GM23338 (cell line): ENCODE measurements around the gene THRA. TPM values are rescaled to one million over a fixed set of nuclear protein-coding genes. Genes with fewer than 3 reads are reported as not detected.

ENCODE experiments used
- ATAC-seq: fragments of 200-7000 bp; cut with Tn5 transposase; 3 replicates; pipeline ENCODE4 v1.9.1; 2020
- DNase-seq: peaks from one replicate; pipeline ENCODE4 v3.0.0-alpha.2; 2015; ENCODE audit warnings: low spot score
- H2AFZ ChIP-seq: fragments of 200-600 bp; sonication (generic); 2 replicates; pipeline ENCODE4 v1.8.0; 2016; ENCODE audit warnings: antibody characterized with exemption, mild to moderate bottlenecking, moderate library complexity
- H3F3A ChIP-seq: fragments of 200-600 bp; sonication (generic); replicated peaks from 2 replicates; pipeline ENCODE4 v1.8.0; 2017; ENCODE audit warnings: antibody characterized with exemption, mixed run types, low read depth
- H3K27ac ChIP-seq: fragments of 200-600 bp; sonication (generic); 2 replicates; pipeline ENCODE4 v1.6.1; 2016; ENCODE audit warnings: low read depth
- H3K27me3 ChIP-seq: fragments of 200-600 bp; sonication (generic); 2 replicates; pipeline ENCODE4 v1.8.0; 2016; ENCODE audit warnings: mild to moderate bottlenecking, mixed run types, moderate library complexity; ENCODE audit not compliant: insufficient read depth
- H3K36me3 ChIP-seq: fragments of 200-600 bp; sonication (generic); 2 replicates; pipeline ENCODE4 v1.8.0; 2016; ENCODE audit warnings: mild to moderate bottlenecking; ENCODE audit not compliant: insufficient read depth
- H3K4me1 ChIP-seq: fragments of 200-600 bp; sonication (generic); 2 replicates; pipeline ENCODE4 v1.8.0; 2016; ENCODE audit warnings: mild to moderate bottlenecking, moderate library complexity; ENCODE audit not compliant: insufficient read depth
- H3K4me2 ChIP-seq: fragments of 200-600 bp; sonication (generic); 2 replicates; pipeline ENCODE4 v1.7.1; 2017; ENCODE audit warnings: mixed run types
- H3K4me3 ChIP-seq: fragments of 200-600 bp; sonication (generic); 2 replicates; pipeline ENCODE4 v1.6.1; 2016; ENCODE audit warnings: mixed run types
- H3K79me2 ChIP-seq: fragments of 200-600 bp; sonication (generic); replicated peaks from 2 replicates; pipeline ENCODE4 v1.8.0; 2017; ENCODE audit warnings: mild to moderate bottlenecking; ENCODE audit not compliant: insufficient read depth
- H3K9me2 ChIP-seq: fragments of 200-600 bp; sonication (generic); 2 replicates; pipeline ENCODE4 v1.8.0; 2017; ENCODE audit not compliant: insufficient read depth
- H4K20me1 ChIP-seq: fragments of 200-600 bp; sonication (generic); replicated peaks from 2 replicates; pipeline ENCODE4 v1.8.0; 2017; ENCODE audit warnings: mild to moderate bottlenecking; ENCODE audit not compliant: insufficient read depth
- H3K27ac Mint-ChIP-seq: 2 replicates; pipeline ENCODE4 v1.8.0; 2020; ENCODE audit warnings: inconsistent platforms, mild to moderate bottlenecking, moderate library complexity, mixed read lengths
- H3K27me3 Mint-ChIP-seq: 3 replicates; pipeline ENCODE4 v1.8.0; 2022; ENCODE audit warnings: low read depth, mild to moderate bottlenecking, moderate library complexity, mixed read lengths, inconsistent platforms; ENCODE audit not compliant: insufficient read depth, poor library complexity
- H3K36me3 Mint-ChIP-seq: 3 replicates; pipeline ENCODE4 v1.8.0; 2021; ENCODE audit warnings: low read depth, mild to moderate bottlenecking, inconsistent platforms, moderate library complexity, mixed read lengths
- H3K4me1 Mint-ChIP-seq: 3 replicates; pipeline ENCODE4 v1.8.0; 2020; ENCODE audit warnings: mild to moderate bottlenecking, inconsistent platforms, mixed read lengths
- H3K4me3 Mint-ChIP-seq: 3 replicates; pipeline ENCODE4 v1.8.0; 2021; ENCODE audit warnings: moderate library complexity, mild to moderate bottlenecking, inconsistent platforms, mixed read lengths
- H3K9me3 Mint-ChIP-seq: 3 replicates; pipeline ENCODE4 v1.8.0; 2020; ENCODE audit warnings: moderate library complexity, mild to moderate bottlenecking, inconsistent platforms, mixed read lengths
- NANOG ChIP-seq: IDR thresholded peaks from 2 replicates; pipeline ENCODE4 v1.6.1; 2016; ENCODE audit warnings: antibody characterized with exemption, borderline replicate concordance
- polyA plus RNA-seq: library from polyadenylated mRNA; unstranded; fragments of >200 nt; fragmentation: Nextera tagmentation; extraction: Ambion mirVana; gene quantifications from 2 replicates; pipeline ENCODE4 v1.2.1, GENCODE V29; 2016
- total RNA-seq: library from RNA; depleted of rRNA; stranded (reverse); fragments of >200 nt; shearing (Covaris generic); gene quantifications from 2 replicates; pipeline ENCODE4 v1.2.3, GENCODE V29; 2014
- TF ChIP-seq, protein P1 (sequence below): IDR thresholded peaks from 2 replicates; pipeline ENCODE4 v1.6.1; 2016; ENCODE audit warnings: antibody characterized with exemption
- TF ChIP-seq, protein P2 (sequence below), 2 experiments: fragments of 200-600 bp in 1 of 2; sonication (generic) in 1 of 2; conservative IDR thresholded peaks; 2 replicates each; pipeline versions ENCODE4 v1.5.1 to v1.6.1; 2016 to 2017; ENCODE audit warnings: antibody characterized with exemption in 2 of 2, low read depth in 2 of 2, mild to moderate bottlenecking in 2 of 2, moderate library complexity in 1 of 2
- TF ChIP-seq, protein P3 (sequence below): fragments of 250-450 bp; sonication (Bioruptor Pico); IDR thresholded peaks from 2 replicates; pipeline ENCODE4 v1.5.0; 2020; ENCODE audit warnings: mild to moderate bottlenecking, moderate library complexity

THRA gene
- total and polyA plus RNA-seq, 2 experiments from 2014 or later = 3.4 to 10.5 TPM

DNA sequence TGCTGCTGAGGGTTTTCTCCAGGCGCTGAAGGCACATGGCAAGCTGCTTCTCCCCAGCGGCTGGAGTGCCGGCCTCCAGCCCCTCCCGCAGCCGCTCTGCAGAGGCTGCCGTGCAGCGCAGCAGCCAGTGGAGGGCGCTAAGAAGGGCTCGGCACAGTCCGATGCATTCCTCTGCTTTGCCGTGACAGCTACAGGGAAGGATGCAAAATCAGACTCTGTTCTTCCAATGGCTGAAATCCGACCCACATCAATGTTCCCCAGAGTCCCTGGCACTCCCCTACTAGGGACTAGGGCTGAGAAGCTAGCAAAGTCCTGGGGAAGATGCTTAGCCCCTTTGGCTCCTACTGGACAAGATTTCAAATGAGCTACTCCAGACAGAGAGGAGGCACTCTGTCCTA is 27.6 kb upstream of the THRA start:
- Histone ChIP-seq H3K4me1 (peaks cover 15% of the 10 kb centered on the region), H3F3A (peaks cover 9% of the 10 kb centered on the region; the same call in 1 of the 2 replicates), H3K9me2 (no peaks in the 10 kb centered on the region), H3K4me3 (no peak overlapping the region), H3K36me3 (peaks cover 9% of the 10 kb centered on the region; the same call in 1 of the 2 replicates), H3K79me2 (no peaks in the 10 kb centered on the region), H3K27me3 (no peaks in the 10 kb centered on the region), H4K20me1 (0 out of 2 replicates have a peak, but pooled peaks cover 2% of the 10 kb centered on the region), H3K27ac (0 out of 2 replicates have a peak overlapping the region, but pooled peaks have one; percentile 72), H3K4me2 (no peak overlapping the region), H2AFZ (no peak overlapping the region)
- no peak overlapping the region for H3K4me3 Mint-ChIP-seq
- H3K9me3 Mint-ChIP-seq = no peaks in the 10 kb centered on the region
- TF ChIP-seq NANOG = no peak
- TF ChIP-seq, protein P1, sequence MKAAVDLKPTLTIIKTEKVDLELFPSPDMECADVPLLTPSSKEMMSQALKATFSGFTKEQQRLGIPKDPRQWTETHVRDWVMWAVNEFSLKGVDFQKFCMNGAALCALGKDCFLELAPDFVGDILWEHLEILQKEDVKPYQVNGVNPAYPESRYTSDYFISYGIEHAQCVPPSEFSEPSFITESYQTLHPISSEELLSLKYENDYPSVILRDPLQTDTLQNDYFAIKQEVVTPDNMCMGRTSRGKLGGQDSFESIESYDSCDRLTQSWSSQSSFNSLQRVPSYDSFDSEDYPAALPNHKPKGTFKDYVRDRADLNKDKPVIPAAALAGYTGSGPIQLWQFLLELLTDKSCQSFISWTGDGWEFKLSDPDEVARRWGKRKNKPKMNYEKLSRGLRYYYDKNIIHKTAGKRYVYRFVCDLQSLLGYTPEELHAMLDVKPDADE = no peak
- TF ChIP-seq, protein P2, sequence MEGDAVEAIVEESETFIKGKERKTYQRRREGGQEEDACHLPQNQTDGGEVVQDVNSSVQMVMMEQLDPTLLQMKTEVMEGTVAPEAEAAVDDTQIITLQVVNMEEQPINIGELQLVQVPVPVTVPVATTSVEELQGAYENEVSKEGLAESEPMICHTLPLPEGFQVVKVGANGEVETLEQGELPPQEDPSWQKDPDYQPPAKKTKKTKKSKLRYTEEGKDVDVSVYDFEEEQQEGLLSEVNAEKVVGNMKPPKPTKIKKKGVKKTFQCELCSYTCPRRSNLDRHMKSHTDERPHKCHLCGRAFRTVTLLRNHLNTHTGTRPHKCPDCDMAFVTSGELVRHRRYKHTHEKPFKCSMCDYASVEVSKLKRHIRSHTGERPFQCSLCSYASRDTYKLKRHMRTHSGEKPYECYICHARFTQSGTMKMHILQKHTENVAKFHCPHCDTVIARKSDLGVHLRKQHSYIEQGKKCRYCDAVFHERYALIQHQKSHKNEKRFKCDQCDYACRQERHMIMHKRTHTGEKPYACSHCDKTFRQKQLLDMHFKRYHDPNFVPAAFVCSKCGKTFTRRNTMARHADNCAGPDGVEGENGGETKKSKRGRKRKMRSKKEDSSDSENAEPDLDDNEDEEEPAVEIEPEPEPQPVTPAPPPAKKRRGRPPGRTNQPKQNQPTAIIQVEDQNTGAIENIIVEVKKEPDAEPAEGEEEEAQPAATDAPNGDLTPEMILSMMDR (conservative IDR thresholded peaks at IDR 0.05; ENCODE audit: low read depth in 2 of 2) = peak; percentile 87 to 96
- H3K27me3 Mint-ChIP-seq = peaks cover 4% of the 10 kb centered on the region
- ATAC-seq = peak; percentile 95
- peaks cover 35% of the 10 kb centered on the region for H3K36me3 Mint-ChIP-seq
- H3K27ac Mint-ChIP-seq = no peak overlapping the region
- peaks cover 21% of the 10 kb centered on the region for H3K4me1 Mint-ChIP-seq
- DNase-seq = peak; percentile 90

DNA sequence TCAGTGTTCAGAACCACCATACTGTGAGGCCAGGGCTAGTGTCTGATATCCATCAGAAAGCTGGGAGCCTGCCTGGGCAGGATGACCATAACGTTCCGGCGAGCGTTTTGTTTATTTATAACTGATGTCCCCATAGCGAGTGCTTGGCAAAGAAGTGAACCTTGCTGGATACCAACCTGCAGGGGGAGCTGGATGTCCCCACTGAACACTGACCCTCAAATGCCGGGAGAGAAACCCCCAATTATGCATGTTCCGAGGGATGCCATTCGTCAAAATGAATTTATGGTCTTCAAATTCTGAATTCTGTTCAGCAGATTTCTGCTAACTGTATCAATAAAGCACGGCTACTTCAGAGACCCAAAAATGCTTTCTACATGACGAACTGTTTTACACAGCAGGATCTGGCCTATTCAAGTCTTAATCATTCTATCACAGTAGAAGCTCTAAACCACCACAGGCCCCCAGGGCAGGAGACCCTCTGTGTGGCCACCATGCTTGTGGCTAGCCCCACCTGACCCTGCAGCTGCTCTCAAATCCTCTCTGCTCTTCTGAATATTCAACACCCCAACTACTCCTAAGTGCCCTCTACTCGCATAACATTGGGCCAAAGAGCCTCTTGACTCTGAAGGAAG is 23.8 kb upstream of the THRA start:
- Histone ChIP-seq H3K27me3 (no peaks in the 10 kb centered on the region), H3K4me1 (peaks cover 15% of the 10 kb centered on the region), H2AFZ (no peak overlapping the region), H3K27ac (peak overlapping the region; percentile 79), H4K20me1 (0 out of 2 replicates have a peak, but pooled peaks cover 2% of the 10 kb centered on the region), H3F3A (peaks cover 9% of the 10 kb centered on the region), H3K79me2 (no peaks in the 10 kb centered on the region), H3K9me2 (no peaks in the 10 kb centered on the region), H3K36me3 (peaks cover 7% of the 10 kb centered on the region; the same call in 1 of the 2 replicates), H3K4me3 (no peak overlapping the region), H3K4me2 (0 out of 2 replicates have a peak overlapping the region, but pooled peaks have one; percentile 0)
- H3K4me3 Mint-ChIP-seq = no peak overlapping the region; the same call in 2 of the 3 replicates
- ATAC-seq (peak; percentile 64), DNase-seq (peak; percentile 80)
- peak overlapping the region; percentile 60; the same call in 1 of the 2 replicates for H3K27ac Mint-ChIP-seq
- H3K4me1 Mint-ChIP-seq = peaks cover 18% of the 10 kb centered on the region
- no peaks in the 10 kb centered on the region for H3K9me3 Mint-ChIP-seq
- H3K27me3 Mint-ChIP-seq = peaks cover 4% of the 10 kb centered on the region
- TF ChIP-seq, protein P2 (conservative IDR thresholded peaks at IDR 0.05; ENCODE audit: low read depth in 2 of 2) = peak; percentile 81
- TF ChIP-seq, protein P3, sequence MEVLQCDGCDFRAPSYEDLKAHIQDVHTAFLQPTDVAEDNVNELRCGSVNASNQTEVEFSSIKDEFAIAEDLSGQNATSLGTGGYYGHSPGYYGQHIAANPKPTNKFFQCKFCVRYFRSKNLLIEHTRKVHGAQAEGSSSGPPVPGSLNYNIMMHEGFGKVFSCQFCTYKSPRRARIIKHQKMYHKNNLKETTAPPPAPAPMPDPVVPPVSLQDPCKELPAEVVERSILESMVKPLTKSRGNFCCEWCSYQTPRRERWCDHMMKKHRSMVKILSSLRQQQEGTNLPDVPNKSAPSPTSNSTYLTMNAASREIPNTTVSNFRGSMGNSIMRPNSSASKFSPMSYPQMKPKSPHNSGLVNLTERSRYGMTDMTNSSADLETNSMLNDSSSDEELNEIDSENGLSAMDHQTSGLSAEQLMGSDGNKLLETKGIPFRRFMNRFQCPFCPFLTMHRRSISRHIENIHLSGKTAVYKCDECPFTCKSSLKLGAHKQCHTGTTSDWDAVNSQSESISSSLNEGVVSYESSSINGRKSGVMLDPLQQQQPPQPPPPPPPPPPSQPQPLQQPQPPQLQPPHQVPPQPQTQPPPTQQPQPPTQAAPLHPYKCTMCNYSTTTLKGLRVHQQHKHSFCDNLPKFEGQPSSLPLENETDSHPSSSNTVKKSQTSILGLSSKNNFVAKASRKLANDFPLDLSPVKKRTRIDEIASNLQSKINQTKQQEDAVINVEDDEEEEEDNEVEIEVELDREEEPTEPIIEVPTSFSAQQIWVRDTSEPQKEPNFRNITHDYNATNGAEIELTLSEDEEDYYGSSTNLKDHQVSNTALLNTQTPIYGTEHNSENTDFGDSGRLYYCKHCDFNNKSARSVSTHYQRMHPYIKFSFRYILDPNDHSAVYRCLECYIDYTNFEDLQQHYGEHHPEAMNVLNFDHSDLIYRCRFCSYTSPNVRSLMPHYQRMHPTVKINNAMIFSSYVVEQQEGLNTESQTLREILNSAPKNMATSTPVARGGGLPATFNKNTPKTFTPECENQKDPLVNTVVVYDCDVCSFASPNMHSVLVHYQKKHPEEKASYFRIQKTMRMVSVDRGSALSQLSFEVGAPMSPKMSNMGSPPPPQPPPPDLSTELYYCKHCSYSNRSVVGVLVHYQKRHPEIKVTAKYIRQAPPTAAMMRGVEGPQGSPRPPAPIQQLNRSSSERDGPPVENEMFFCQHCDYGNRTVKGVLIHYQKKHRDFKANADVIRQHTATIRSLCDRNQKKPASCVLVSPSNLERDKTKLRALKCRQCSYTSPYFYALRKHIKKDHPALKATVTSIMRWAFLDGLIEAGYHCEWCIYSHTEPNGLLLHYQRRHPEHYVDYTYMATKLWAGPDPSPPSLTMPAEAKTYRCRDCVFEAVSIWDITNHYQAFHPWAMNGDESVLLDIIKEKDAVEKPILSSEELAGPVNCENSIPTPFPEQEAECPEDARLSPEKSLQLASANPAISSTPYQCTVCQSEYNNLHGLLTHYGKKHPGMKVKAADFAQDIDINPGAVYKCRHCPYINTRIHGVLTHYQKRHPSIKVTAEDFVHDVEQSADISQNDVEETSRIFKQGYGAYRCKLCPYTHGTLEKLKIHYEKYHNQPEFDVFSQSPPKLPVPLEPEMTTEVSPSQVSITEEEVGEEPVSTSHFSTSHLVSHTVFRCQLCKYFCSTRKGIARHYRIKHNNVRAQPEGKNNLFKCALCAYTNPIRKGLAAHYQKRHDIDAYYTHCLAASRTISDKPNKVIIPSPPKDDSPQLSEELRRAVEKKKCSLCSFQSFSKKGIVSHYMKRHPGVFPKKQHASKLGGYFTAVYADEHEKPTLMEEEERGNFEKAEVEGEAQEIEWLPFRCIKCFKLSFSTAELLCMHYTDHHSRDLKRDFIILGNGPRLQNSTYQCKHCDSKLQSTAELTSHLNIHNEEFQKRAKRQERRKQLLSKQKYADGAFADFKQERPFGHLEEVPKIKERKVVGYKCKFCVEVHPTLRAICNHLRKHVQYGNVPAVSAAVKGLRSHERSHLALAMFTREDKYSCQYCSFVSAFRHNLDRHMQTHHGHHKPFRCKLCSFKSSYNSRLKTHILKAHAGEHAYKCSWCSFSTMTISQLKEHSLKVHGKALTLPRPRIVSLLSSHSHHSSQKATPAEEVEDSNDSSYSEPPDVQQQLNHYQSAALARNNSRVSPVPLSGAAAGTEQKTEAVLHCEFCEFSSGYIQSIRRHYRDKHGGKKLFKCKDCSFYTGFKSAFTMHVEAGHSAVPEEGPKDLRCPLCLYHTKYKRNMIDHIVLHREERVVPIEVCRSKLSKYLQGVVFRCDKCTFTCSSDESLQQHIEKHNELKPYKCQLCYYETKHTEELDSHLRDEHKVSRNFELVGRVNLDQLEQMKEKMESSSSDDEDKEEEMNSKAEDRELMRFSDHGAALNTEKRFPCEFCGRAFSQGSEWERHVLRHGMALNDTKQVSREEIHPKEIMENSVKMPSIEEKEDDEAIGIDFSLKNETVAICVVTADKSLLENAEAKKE (CRISPR knock-in tag) = no peak
- H3K36me3 Mint-ChIP-seq = peaks cover 7% of the 10 kb centered on the region; the same call in 2 of the 3 replicates
